ENCODE data around the gene CD2. TPM values are rescaled to one million over a fixed set of nuclear protein-coding genes. Genes with fewer than 3 reads are reported as not detected.
A peak's percentile ranks its signal among the peaks of the same experiment; 100 is the strongest.

CD2 gene
- total RNA-seq, 2 experiments from 2014 or later = 150 to 151 TPM

DNA sequence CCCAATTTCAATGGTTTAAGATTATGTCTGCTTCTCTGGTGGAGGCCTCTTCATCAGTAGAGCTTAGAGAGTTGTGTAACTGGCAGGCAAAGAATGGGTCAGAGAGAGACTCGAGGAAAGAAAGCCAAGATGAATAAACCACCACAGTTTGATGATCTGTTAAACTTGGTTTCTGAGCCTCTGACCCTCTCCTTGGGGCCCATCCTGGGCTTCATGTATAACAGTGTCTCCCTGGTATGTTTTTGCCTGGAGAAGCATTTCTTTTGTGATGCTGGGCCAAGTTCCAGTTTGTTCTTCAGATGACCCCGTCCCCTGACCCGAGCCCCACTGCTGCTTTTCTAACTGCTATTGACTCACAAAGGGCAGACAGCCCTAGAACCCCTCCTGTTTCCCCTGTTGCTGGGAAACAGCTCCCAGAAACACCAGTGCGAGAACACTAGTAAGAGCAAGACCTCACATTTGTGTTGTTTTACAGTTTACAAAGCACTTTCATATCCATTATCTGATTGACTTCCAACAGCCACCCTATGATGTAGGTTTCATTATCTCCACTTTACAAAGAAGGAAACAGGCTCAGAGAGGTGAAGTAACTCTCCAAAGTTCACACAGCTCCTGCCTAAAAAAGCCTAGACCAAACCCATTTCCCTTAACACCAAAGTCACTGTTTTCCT is 9.0 kb downstream of the CD2 start:
- peaks cover 99% of the 10 kb centered on the region for H3K36me3 Mint-ChIP-seq (ENCODE audit: low read depth)
- no peak for TF ChIP-seq CTCF (IDR thresholded peaks at IDR 0.05)
- intact Hi-C loops (cut with DNase I, micrococcal nuclease) = loop anchor here (1.0 to 10.0 kb wide), 4 partner anchors 9 to 292 kb away; partner anchors contain the start of gene CD2 (in 1 of the 2)
- POLR2A ChIA-PET = interaction anchor here (0.6 to 15.0 kb wide), 10 partner anchors 9 to 592 kb away, joined by 3 to 412 read pairs (median 19); partner anchors contain the start of genes CD2 and TTF2
- peaks cover 97% of the 10 kb centered on the region for H3K4me1 Mint-ChIP-seq (ENCODE audit: low read depth)
- ATAC-seq (ENCODE audit: poor library complexity) (peak; percentile 41), DNase-seq (peak in 9 of 14 experiments; percentile 34 to 78 (median 56))
- no peaks in the 10 kb centered on the region for H3K9me3 Mint-ChIP-seq
- H3K27ac Mint-ChIP-seq = peak overlapping the region; percentile 99
- CTCF ChIA-PET = interaction anchor here (1.1 to 6.0 kb wide), 9 partner anchors 7 to 207 kb away, joined by 3 to 56 read pairs (median 6); partner anchors contain the start of gene CD2
- Histone ChIP-seq H3K4me3 (ENCODE audit: low read length) (peak overlapping the region; percentile 31), H3K4me1 (ENCODE audit: insufficient read depth, low read length) (peaks cover 89% of the 10 kb centered on the region), H3K36me3 (ENCODE audit: insufficient read depth, low read length) (peaks cover 94% of the 10 kb centered on the region), H3K27ac (ENCODE audit: low read depth in 1 of 2, low read length in 2 of 2) (peak overlapping the region; percentile 88 to 89), H3K27me3 (ENCODE audit: control insufficient read depth in 1 of 2, insufficient read depth in 2 of 2, low read length in 2 of 2) (no peaks in the 10 kb centered on the region), H3K9me3 (ENCODE audit: control insufficient read depth in 1 of 2, insufficient read depth in 1 of 2, low read length in 2 of 2) (no peaks in the 10 kb centered on the region)
- peak overlapping the region; percentile 83 for H3K4me3 Mint-ChIP-seq
- H3K27me3 Mint-ChIP-seq = no peaks in the 10 kb centered on the region

GRCh38 chr1:116763787-116764465 is 9.7 kb downstream of the CD2 start:
- peak overlapping the region; percentile 31 for H3K4me3 ChIP-seq (ENCODE audit: low read length)
- no peaks in the 10 kb centered on the region for H3K9me3 Mint-ChIP-seq

More at GRCh38 chr1:116763787-116764465, 9.7 kb downstream of the CD2 start:
- CTCF ChIA-PET = interaction anchor here (0.8 to 6.0 kb wide), 12 partner anchors 8 to 207 kb away, joined by 3 to 56 read pairs (median 4); partner anchors contain the start of gene CD2
- Histone ChIP-seq H3K4me1 (ENCODE audit: insufficient read depth, low read length) (peaks cover 96% of the 10 kb centered on the region), H3K27ac (ENCODE audit: low read depth in 1 of 2, low read length in 2 of 2) (peak overlapping the region; percentile 88 to 89), H3K36me3 (ENCODE audit: insufficient read depth, low read length) (peaks cover 98% of the 10 kb centered on the region), H3K27me3 (ENCODE audit: control insufficient read depth in 1 of 2, insufficient read depth in 2 of 2, low read length in 2 of 2) (no peaks in the 10 kb centered on the region), H3K9me3 (ENCODE audit: control insufficient read depth in 1 of 2, insufficient read depth in 1 of 2, low read length in 2 of 2) (no peaks in the 10 kb centered on the region)
- H3K27me3 Mint-ChIP-seq = no peaks in the 10 kb centered on the region
- H3K27ac Mint-ChIP-seq = peak overlapping the region; percentile 99
- peaks cover 97% of the 10 kb centered on the region for H3K4me1 Mint-ChIP-seq (ENCODE audit: low read depth)
- peak in 6 of 14 experiments; percentile 20 to 74 (median 52) for DNase-seq
- H3K36me3 Mint-ChIP-seq (ENCODE audit: low read depth) = peaks cover 99% of the 10 kb centered on the region
- POLR2A ChIA-PET = interaction anchor here (0.6 to 15.0 kb wide), 17 partner anchors 9 to 593 kb away, joined by 3 to 412 read pairs (median 4); partner anchors contain the start of genes CD101, CD2 and TTF2
- ATAC-seq (ENCODE audit: poor library complexity) = peak; percentile 18
- intact Hi-C loops (cut with DNase I, micrococcal nuclease) = loop anchor here (1.0 to 10.0 kb wide), 5 partner anchors 10 to 291 kb away; partner anchors contain the start of gene CD2 (in 1 of the 2)
- H3K4me3 Mint-ChIP-seq = peak overlapping the region; percentile 83
- peak; percentile 52 for TF ChIP-seq CTCF (IDR thresholded peaks at IDR 0.05)
